GM10266 (cell line): ENCODE measurements around the gene AVPR2.

Source experiments
- DNase-seq: peaks from one replicate; pipeline ENCODE4 v3.0.0; 2012; ENCODE audit errors: extremely low spot score
- CTCF ChIP-seq: IDR thresholded peaks from 2 replicates; pipeline ENCODE4 v1.5.1; 2012; ENCODE audit warnings: mild to moderate bottlenecking, low read depth; ENCODE audit not compliant: control insufficient read depth, insufficient read depth; ENCODE audit errors: missing control alignments

Gene AVPR2

GRCh38 chrX:153933748-153934147, 29.3 kb downstream of the AVPR2 start:
- TF ChIP-seq CTCF, result no peak
- DNase-seq, result no peak

- DNase-seq, result no peak
- TF ChIP-seq CTCF, result no peak
Measured at GRCh38 chrX:153934148-153934761, 29.8 kb downstream of the AVPR2 start.

DNA sequence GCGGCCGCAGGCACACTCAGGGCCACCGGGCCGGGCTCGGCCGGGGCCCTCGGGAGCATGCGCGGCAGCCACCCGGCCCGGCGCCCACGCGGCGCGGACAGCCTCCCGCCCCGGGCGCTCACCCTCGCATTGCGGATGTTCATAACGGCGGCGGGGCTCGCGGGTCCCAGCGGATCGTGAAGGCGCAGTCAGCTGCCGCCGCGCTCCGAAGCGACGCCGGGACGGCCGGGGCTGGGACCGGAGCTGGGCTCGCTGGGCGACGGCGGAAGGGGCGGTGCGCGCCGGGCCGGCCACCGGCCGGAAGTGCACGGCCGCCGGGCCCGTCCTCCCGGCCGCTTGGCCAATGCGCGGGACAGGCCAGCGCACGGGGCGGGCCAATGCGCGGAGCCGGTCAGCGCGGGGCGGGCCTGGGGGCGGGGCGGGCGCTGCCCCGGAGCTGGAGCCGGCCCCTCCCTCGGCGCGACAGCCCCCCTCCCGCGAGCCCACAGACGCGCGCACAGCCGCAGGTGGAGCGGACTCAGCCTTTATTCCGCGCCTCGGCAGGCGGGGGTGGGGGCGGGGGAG, 30.4 kb downstream of the AVPR2 start, which contains the start of gene NAA10:
NAA10 (minus strand) TSS at position 276 of the 564 bp plus-strand sequence; CDS start at position 143, 133 bp downstream.
- peak; percentile 94 for DNase-seq
- no peak for TF ChIP-seq CTCF

GRCh38 chrX:153935326-153935851, 30.9 kb downstream of the AVPR2 start:
- DNase-seq, result no peak
- TF ChIP-seq CTCF, result no peak

DNA sequence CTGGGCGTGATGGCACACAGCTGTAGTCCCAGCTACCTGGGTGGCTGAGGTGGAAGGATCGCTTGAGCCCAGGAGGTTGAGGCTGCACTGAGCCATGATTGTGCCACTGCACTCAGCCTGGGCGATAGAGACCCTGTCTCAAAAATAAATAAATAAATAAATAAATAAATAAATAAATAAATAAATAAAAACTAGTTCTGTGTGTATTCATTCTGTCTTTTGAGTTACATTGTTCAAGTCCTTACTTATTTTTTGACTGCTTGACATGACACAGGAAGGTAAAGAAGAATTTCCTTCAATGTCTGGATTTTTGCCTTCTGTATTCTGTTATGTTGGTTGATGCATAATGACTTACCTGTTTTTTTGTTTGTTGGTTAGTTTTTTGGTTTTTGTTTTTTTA, 32.6 kb downstream of the AVPR2 start:
- no peak for DNase-seq
- TF ChIP-seq CTCF, result no peak

GRCh38 chrX:153938226-153938786, 33.8 kb downstream of the AVPR2 start:
- no peak for TF ChIP-seq CTCF
- no peak for DNase-seq

GRCh38 chrX:153939573-153939972, 35.1 kb downstream of the AVPR2 start:
- TF ChIP-seq CTCF, result no peak

More at GRCh38 chrX:153939573-153939972, 35.1 kb downstream of the AVPR2 start:
- DNase-seq, result no peak
